GM12865 (cell line): Measurements from ENCODE around the gene ABAT.

ENCODE experiments used
- DNase-seq: peaks from one replicate; pipeline ENCODE4 v3.0.0; 2010; ENCODE audit warnings: low read depth
- H3K4me3 ChIP-seq: 2 replicates; pipeline ENCODE4 v1.5.1; 2011; ENCODE audit warnings: mild to moderate bottlenecking, low read depth, low read length, control low read depth
- CTCF ChIP-seq: IDR thresholded peaks from 2 replicates; pipeline ENCODE4 v1.5.1; 2011; ENCODE audit warnings: low read length, control low read depth, low read depth, inconsistent platforms; ENCODE audit not compliant: insufficient read depth; ENCODE audit errors: missing control alignments

Gene ABAT

GRCh38 chr16:8642146-8642545 lies 32.3 kb upstream of the ABAT start:
- TF ChIP-seq CTCF = no peak
- H3K4me3 ChIP-seq = no peak overlapping the region
- no peak for DNase-seq

- no peak for DNase-seq
- TF ChIP-seq CTCF = no peak
- no peak overlapping the region for H3K4me3 ChIP-seq
These were observed 29.9 kb upstream of the ABAT start for GRCh38 chr16:8644211-8645140.

- H3K4me3 ChIP-seq = no peak overlapping the region
- no peak for TF ChIP-seq CTCF
These were observed 29.3 kb upstream of the ABAT start for GRCh38 chr16:8645141-8645521.

GRCh38 chr16:8645831-8646230 lies 28.6 kb upstream of the ABAT start:
- TF ChIP-seq CTCF = no peak
- H3K4me3 ChIP-seq = no peak overlapping the region
- no peak for DNase-seq

More at GRCh38 chr16:8645141-8645521, 29.3 kb upstream of the ABAT start:
- no peak for DNase-seq

GRCh38 chr16:8646326-8647053 lies 27.9 kb upstream of the ABAT start:
- no peak for DNase-seq
- no peak for TF ChIP-seq CTCF
- no peak overlapping the region for H3K4me3 ChIP-seq

GRCh38 chr16:8647721-8648318 lies 26.6 kb upstream of the ABAT start:
- DNase-seq = no peak
- H3K4me3 ChIP-seq = no peak overlapping the region
- no peak for TF ChIP-seq CTCF
